Activated CD4-positive, alpha-beta T cell treated with anti-CD3 and anti-CD28 coated beads for 36 hours (primary cell): ENCODE measurements around the gene CIROP. TPM values are rescaled to one million over a fixed set of nuclear protein-coding genes. Genes with fewer than 3 reads are reported as not detected.

Source experiments
- total RNA-seq, 2 experiments: library from RNA; stranded (reverse); gene quantifications; one replicate each; pipeline ENCODE4 v1.2.3, GENCODE V29; 2021

CIROP gene
- total RNA-seq, 2 experiments from 2014 or later = not detected

Other genes starting within 250 kb of the CIROP start
- gene LRP10, start 233.2 kb downstream of the CIROP start, total RNA-seq = 10 to 100 TPM; 36.3 to 41.8 TPM
- gene REM2, start 221.8 kb downstream of the CIROP start, total RNA-seq = under 1 TPM; 0.33 to 0.48 TPM
- 10 to 100 TPM; 61.6 to 68.6 TPM for gene RBM23, start 185.8 kb downstream of the CIROP start, total RNA-seq
- gene PRMT5, start 175.6 kb downstream of the CIROP start, total RNA-seq = 100 to 1,000 TPM; 121 to 151 TPM
- 10 to 100 TPM; 62.5 to 84.4 TPM for gene HAUS4, start 147.9 kb downstream of the CIROP start, total RNA-seq
- gene AJUBA, start 122.4 kb downstream of the CIROP start, total RNA-seq = 1 to 10 TPM; 2.9 to 3.2 TPM
- 10 to 100 TPM; 10.7 to 11.5 TPM for gene C14orf93, start 94.8 kb downstream of the CIROP start, total RNA-seq
- gene PSMB5, start 70.1 kb downstream of the CIROP start, total RNA-seq = 100 to 1,000 TPM; 104 to 129 TPM
- not detected for gene PSMB11, start 62.8 kb downstream of the CIROP start, total RNA-seq
- gene CDH24, start 47.5 kb downstream of the CIROP start, total RNA-seq = 1 to 10 TPM in 1 of 2 experiments, under 1 TPM in 1; 0.82 to 1.1 TPM
- 100 to 1,000 TPM; 160 to 215 TPM for gene ACIN1, start 9.9 kb downstream of the CIROP start, total RNA-seq
- gene C14orf119, start 9.5 kb downstream of the CIROP start, total RNA-seq = 10 to 100 TPM; 43.8 to 51.5 TPM
- gene CEBPE, start 14.3 kb upstream of the CIROP start, total RNA-seq = under 1 TPM; 0.19 to 0.34 TPM
- 1 to 10 TPM in 1 of 2 experiments, under 1 TPM in 1; 0.89 to 1.6 TPM for gene SLC7A8, start 78.7 kb upstream of the CIROP start, total RNA-seq
- not detected for gene RNF212B, start 132.9 kb upstream of the CIROP start, total RNA-seq
- 10 to 100 TPM; 13.7 to 17.5 TPM for gene HOMEZ, start 181.1 kb upstream of the CIROP start, total RNA-seq
- gene PPP1R3E, start 197.9 kb upstream of the CIROP start, total RNA-seq = 10 to 100 TPM; 30.9 to 44.6 TPM
- gene BCL2L2, start 201.8 kb upstream of the CIROP start, total RNA-seq = 1 to 10 TPM in 1 of 2 experiments, under 1 TPM in 1; 0.73 to 1.2 TPM
- gene PABPN1, start 216.5 kb upstream of the CIROP start, total RNA-seq = 100 to 1,000 TPM; 237 to 338 TPM
- 1 to 10 TPM; 4.7 to 5.3 TPM for gene SLC22A17, start 247.9 kb upstream of the CIROP start, total RNA-seq